22Rv1 (cell line): Measurements from ENCODE around the gene ZMAT2.

Experiments
- CTCF ChIP-seq: fragments of 450-650 bp; IDR thresholded peaks from 2 replicates; pipeline ENCODE4 v1.5.1; 2017; ENCODE audit warnings: mild to moderate bottlenecking
- ZFX ChIP-seq: fragments of 450-650 bp; IDR thresholded peaks from 2 replicates; pipeline ENCODE4 v1.6.1; 2017; ENCODE audit warnings: antibody characterized with exemption, borderline replicate concordance

GRCh38 chr5:140690376-140690932 lies 9.8 kb upstream of the ZMAT2 start:
- TF ChIP-seq CTCF (no peak), ZFX (no peak)
